Brain microvascular endothelial cell (primary cell): ENCODE results near the gene NDC1.

Experiments
- DNase-seq: peaks from one replicate; pipeline ENCODE4 v3.0.0-alpha.2; 2020
- H3K27ac ChIP-seq: fragments of 250-450 bp; sonication (Bioruptor Pico); 2 replicates; pipeline ENCODE4 v1.5.1; 2020; ENCODE audit warnings: mild to moderate bottlenecking, moderate library complexity
- H3K27me3 ChIP-seq: fragments of 250-450 bp; sonication (Bioruptor Pico); replicated peaks from 2 replicates; pipeline ENCODE4 v1.5.1; 2020; ENCODE audit warnings: mild to moderate bottlenecking
- H3K36me3 ChIP-seq: fragments of 250-450 bp; sonication (Bioruptor Pico); replicated peaks from 2 replicates; pipeline ENCODE4 v1.5.1; 2020; ENCODE audit warnings: mild to moderate bottlenecking
- H3K4me3 ChIP-seq: 2 replicates; pipeline ENCODE4 v1.5.1; 2011; ENCODE audit warnings: low read depth, mild to moderate bottlenecking, control low read depth, low read length, moderate library complexity
- CTCF ChIP-seq: IDR thresholded peaks from 2 replicates; pipeline ENCODE4 v1.5.1; 2011; ENCODE audit warnings: low read depth, mild to moderate bottlenecking, moderate library complexity, low read length, control low read depth, inconsistent platforms; ENCODE audit errors: missing control alignments
- in situ Hi-C: cut with HindIII; loops from 2 replicates; pipeline ENCODE4 v1.10.0; 2017; ENCODE audit warnings: low sequenced_read_pairs, low pct_ligation_motif_present

The NDC1 gene

GRCh38 chr1:53732409-53732808 is 105.7 kb downstream of the NDC1 start:
- Histone ChIP-seq H3K4me3 (peak overlapping the region; percentile 39), H3K27me3 (no peaks in the 10 kb centered on the region)
- no peak for DNase-seq

GRCh38 chr1:53731779-53732305 is 106.3 kb downstream of the NDC1 start:
- Histone ChIP-seq H3K27ac (peak overlapping the region; percentile 100), H3K27me3 (no peaks in the 10 kb centered on the region), H3K4me3 (peak overlapping the region; percentile 39), H3K36me3 (no peaks in the 10 kb centered on the region)
- peak; percentile 84 for DNase-seq
- no peak for TF ChIP-seq CTCF
- in situ Hi-C loops = loop anchor here (10.0 kb wide), 1 partner anchor 247 kb away; no protein-coding TSS in a partner anchor

More at GRCh38 chr1:53732409-53732808, 105.7 kb downstream of the NDC1 start:
- H3K27ac ChIP-seq = peak overlapping the region; percentile 100
- TF ChIP-seq CTCF = no peak
- no peaks in the 10 kb centered on the region for H3K36me3 ChIP-seq
- in situ Hi-C loops = loop anchor here (10.0 kb wide), 1 partner anchor 248 kb away; no protein-coding TSS in a partner anchor

- in situ Hi-C loops = loop anchor here (10.0 kb wide), 1 partner anchor 246 kb away; no protein-coding TSS in a partner anchor
- no peaks in the 10 kb centered on the region for H3K27me3 ChIP-seq
- no peak for DNase-seq
- peak overlapping the region; percentile 100 for H3K27ac ChIP-seq
- no peak overlapping the region for H3K4me3 ChIP-seq
- no peaks in the 10 kb centered on the region for H3K36me3 ChIP-seq
- TF ChIP-seq CTCF = no peak
Observed at GRCh38 chr1:53731043-53731600, 107.0 kb downstream of the NDC1 start.

- H3K27ac ChIP-seq = peak overlapping the region; percentile 100
- no peaks in the 10 kb centered on the region for H3K27me3 ChIP-seq
- TF ChIP-seq CTCF = no peak
- H3K36me3 ChIP-seq = no peaks in the 10 kb centered on the region
- in situ Hi-C loops = loop anchor here (10.0 kb wide), 1 partner anchor 246 kb away; no protein-coding TSS in a partner anchor
- DNase-seq = no peak
- no peak overlapping the region for H3K4me3 ChIP-seq
Observed at GRCh38 chr1:53730224-53730865, 107.8 kb downstream of the NDC1 start.

GRCh38 chr1:53729456-53730223 is 108.5 kb downstream of the NDC1 start:
- in situ Hi-C loops = loop anchor here (10.0 kb wide), 1 partner anchor 245 kb away; no protein-coding TSS in a partner anchor

More at GRCh38 chr1:53729456-53730223, 108.5 kb downstream of the NDC1 start:
- no peak for DNase-seq
- H3K36me3 ChIP-seq = no peaks in the 10 kb centered on the region
- no peak for TF ChIP-seq CTCF
- peak overlapping the region; percentile 2 for H3K27ac ChIP-seq
- H3K4me3 ChIP-seq = no peak overlapping the region
- no peaks in the 10 kb centered on the region for H3K27me3 ChIP-seq
